H9 (cell line): ENCODE measurements around the gene RAMP3. TPM values are rescaled to one million over a fixed set of nuclear protein-coding genes. Genes with fewer than 3 reads are reported as not detected.
A peak's percentile ranks its signal among the peaks of the same experiment; 100 is the strongest.

Source experiments
- DNase-seq: peaks from one replicate; pipeline ENCODE4 v3.0.0-alpha.2; 2017
- H2AFZ ChIP-seq: one replicate; pipeline ENCODE4 v1.6.1; 2013; ENCODE audit warnings: mild to moderate bottlenecking, low read length, control low read depth, moderate library complexity
- H2AK5ac ChIP-seq: 2 replicates; pipeline ENCODE4 v1.6.1; 2013; ENCODE audit warnings: low read length, control low read depth, mixed read lengths; ENCODE audit not compliant: insufficient read length
- H2BK120ac ChIP-seq: one replicate; pipeline ENCODE4 v1.6.1; 2013; ENCODE audit warnings: low read depth, mild to moderate bottlenecking, low read length, control low read depth, inconsistent platforms; ENCODE audit not compliant: poor library complexity, severe bottlenecking
- H2BK12ac ChIP-seq: 2 replicates; pipeline ENCODE4 v1.6.1; 2013; ENCODE audit warnings: low read length, control low read depth, mixed read lengths, low read depth; ENCODE audit not compliant: insufficient read length
- H2BK15ac ChIP-seq: 2 replicates; pipeline ENCODE4 v1.6.1; 2013; ENCODE audit warnings: low read depth, low read length, control low read depth
- H2BK20ac ChIP-seq: one replicate; pipeline ENCODE4 v1.6.1; 2013; ENCODE audit warnings: low read depth, mild to moderate bottlenecking, low read length, control low read depth, inconsistent platforms; ENCODE audit not compliant: poor library complexity, severe bottlenecking
- H2BK5ac ChIP-seq: 2 replicates; pipeline ENCODE4 v1.6.1; 2013; ENCODE audit warnings: low read length, control low read depth, mixed read lengths; ENCODE audit not compliant: insufficient read length
- H3K14ac ChIP-seq: 2 replicates; pipeline ENCODE4 v1.6.1; 2013; ENCODE audit warnings: low read length, control low read depth; ENCODE audit not compliant: insufficient read depth
- H3K18ac ChIP-seq: 2 replicates; pipeline ENCODE4 v1.6.1; 2013; ENCODE audit warnings: low read depth, mild to moderate bottlenecking, mixed read lengths, low read length, control low read depth; ENCODE audit not compliant: insufficient read length
- H3K23ac ChIP-seq: 2 replicates; pipeline ENCODE4 v1.6.1; 2013; ENCODE audit warnings: low read length, control low read depth, mixed read lengths, low read depth; ENCODE audit not compliant: insufficient read length
- H3K23me2 ChIP-seq: 2 replicates; pipeline ENCODE4 v1.6.1; 2013; ENCODE audit warnings: low read depth, mild to moderate bottlenecking, mixed read lengths, low read length, control low read depth; ENCODE audit not compliant: insufficient read length, poor library complexity, severe bottlenecking
- H3K27ac ChIP-seq: 2 replicates; pipeline ENCODE4 v1.5.1; 2013; ENCODE audit warnings: low read length, control low read depth, mixed read lengths, low read depth; ENCODE audit not compliant: insufficient read length
- H3K27me3 ChIP-seq: 2 replicates; pipeline ENCODE4 v1.6.1; 2013; ENCODE audit warnings: low read length, control low read depth, inconsistent platforms; ENCODE audit not compliant: insufficient read depth
- H3K4ac ChIP-seq: 2 replicates; pipeline ENCODE4 v1.6.1; 2013; ENCODE audit warnings: low read depth, mild to moderate bottlenecking, control low read depth, inconsistent platforms, low read length, moderate library complexity
- H3K4me1 ChIP-seq: 2 replicates; pipeline ENCODE4 v1.6.1; 2013; ENCODE audit warnings: low read length, control low read depth, inconsistent platforms; ENCODE audit not compliant: insufficient read depth
- H3K4me2 ChIP-seq: 2 replicates; pipeline ENCODE4 v1.6.1; 2013; ENCODE audit warnings: low read length, control low read depth, mixed read lengths; ENCODE audit not compliant: insufficient read length, insufficient read depth
- H3K56ac ChIP-seq: 2 replicates; pipeline ENCODE4 v1.6.1; 2013; ENCODE audit warnings: low read depth, mild to moderate bottlenecking, mixed read lengths, low read length, control low read depth; ENCODE audit not compliant: insufficient read length
- H3K79me1 ChIP-seq: 2 replicates; pipeline ENCODE4 v1.6.1; 2013; ENCODE audit warnings: low read depth, mild to moderate bottlenecking, moderate library complexity, low read length, control low read depth, inconsistent platforms; ENCODE audit not compliant: insufficient read depth, poor library complexity, severe bottlenecking
- H3K79me2 ChIP-seq: 2 replicates; pipeline ENCODE4 v1.6.1; 2013; ENCODE audit warnings: low read length, control low read depth, inconsistent platforms; ENCODE audit not compliant: insufficient read depth
- H3K9ac ChIP-seq: 2 replicates; pipeline ENCODE4 v1.6.1; 2013; ENCODE audit warnings: low read length, control low read depth, mixed read lengths; ENCODE audit not compliant: insufficient read length; ENCODE audit errors: extremely low read depth
- H3K9me3 ChIP-seq: one replicate; pipeline ENCODE4 v1.6.1; 2013; ENCODE audit warnings: low read depth, low read length, inconsistent platforms; ENCODE audit not compliant: control insufficient read depth
- H3T11ph ChIP-seq: one replicate; pipeline ENCODE4 v1.6.1; 2013; ENCODE audit warnings: mild to moderate bottlenecking, low read length, control low read depth, inconsistent platforms
- H4K20me1 ChIP-seq: one replicate; pipeline ENCODE4 v1.6.1; 2013; ENCODE audit not compliant: control insufficient read depth, insufficient read length, insufficient read depth
- H4K5ac ChIP-seq: 2 replicates; pipeline ENCODE4 v1.6.1; 2013; ENCODE audit warnings: low read depth, mild to moderate bottlenecking, mixed read lengths, low read length, control low read depth; ENCODE audit not compliant: insufficient read length
- H4K8ac ChIP-seq: replicated peaks from 2 replicates; pipeline ENCODE4 v1.6.1; 2013; ENCODE audit warnings: low read length, control low read depth, mixed read lengths, low read depth; ENCODE audit not compliant: insufficient read length
- H4K91ac ChIP-seq: 2 replicates; pipeline ENCODE4 v1.6.1; 2013; ENCODE audit warnings: low read depth, mild to moderate bottlenecking, moderate library complexity, mixed read lengths, low read length, control low read depth; ENCODE audit not compliant: insufficient read length
- H3K27ac Mint-ChIP-seq, 3 experiments: 2 replicates in 2 of 3; 3 replicates in 1 of 3; pipeline ENCODE4 v1.8.0; 2020 to 2021; ENCODE audit warnings: mixed read lengths in 3 of 3, mild to moderate bottlenecking in 1 of 3, moderate library complexity in 1 of 3
- H3K27me3 Mint-ChIP-seq: 2 replicates; pipeline ENCODE4 v1.8.0; 2021; ENCODE audit warnings: low read depth, mild to moderate bottlenecking, moderate library complexity, mixed read lengths
- H3K36me3 Mint-ChIP-seq, 3 experiments: 2 replicates in 2 of 3; 3 replicates in 1 of 3; pipeline ENCODE4 v1.8.0; 2020 to 2021; ENCODE audit warnings: low read depth in 3 of 3, mixed read lengths in 3 of 3; ENCODE audit not compliant: insufficient read depth in 1 of 3
- H3K4me1 Mint-ChIP-seq, 2 experiments: 2 replicates each; pipeline ENCODE4 v1.8.0; 2020; ENCODE audit warnings: mixed read lengths in 2 of 2
- H3K4me3 Mint-ChIP-seq, 2 experiments: 2 replicates in 1 of 2; 3 replicates in 1 of 2; pipeline ENCODE4 v1.8.0; 2020 to 2021; ENCODE audit warnings: mild to moderate bottlenecking in 2 of 2, mixed read lengths in 2 of 2, moderate library complexity in 1 of 2
- H3K9me3 Mint-ChIP-seq, 2 experiments: 2 replicates in 1 of 2; 3 replicates in 1 of 2; pipeline ENCODE4 v1.8.0; 2020; ENCODE audit warnings: mild to moderate bottlenecking in 2 of 2, mixed read lengths in 2 of 2, moderate library complexity in 1 of 2
- WGBS: extraction: QIAGEN DNeasy Blood & Tissue Kit; methylation state at CpG from one replicate; pipeline ENCODE4 v1.1.7; 2013; ENCODE audit warnings: missing lambda C conversion rate, low lambda C conversion rate, mixed read lengths; ENCODE audit not compliant: insufficient read length; ENCODE audit errors: extremely low coverage; 5-methylcytosine and 5-hydroxymethylcytosine counted together
- total RNA-seq: library from RNA; stranded (reverse); gene quantifications from 2 replicates; pipeline ENCODE4 v1.2.1, GENCODE V29; 2021
- TF ChIP-seq, protein P1 (sequence below): fragments of 200-600 bp; sonication (generic); conservative IDR thresholded peaks from 3 replicates; pipeline ENCODE4 v1.8.0; 2021; ENCODE audit warnings: antibody characterized with exemption, mild to moderate bottlenecking

RAMP3 gene
- total RNA-seq, 1 experiment from 2014 or later: 0.63 TPM

- TF ChIP-seq, protein P1, sequence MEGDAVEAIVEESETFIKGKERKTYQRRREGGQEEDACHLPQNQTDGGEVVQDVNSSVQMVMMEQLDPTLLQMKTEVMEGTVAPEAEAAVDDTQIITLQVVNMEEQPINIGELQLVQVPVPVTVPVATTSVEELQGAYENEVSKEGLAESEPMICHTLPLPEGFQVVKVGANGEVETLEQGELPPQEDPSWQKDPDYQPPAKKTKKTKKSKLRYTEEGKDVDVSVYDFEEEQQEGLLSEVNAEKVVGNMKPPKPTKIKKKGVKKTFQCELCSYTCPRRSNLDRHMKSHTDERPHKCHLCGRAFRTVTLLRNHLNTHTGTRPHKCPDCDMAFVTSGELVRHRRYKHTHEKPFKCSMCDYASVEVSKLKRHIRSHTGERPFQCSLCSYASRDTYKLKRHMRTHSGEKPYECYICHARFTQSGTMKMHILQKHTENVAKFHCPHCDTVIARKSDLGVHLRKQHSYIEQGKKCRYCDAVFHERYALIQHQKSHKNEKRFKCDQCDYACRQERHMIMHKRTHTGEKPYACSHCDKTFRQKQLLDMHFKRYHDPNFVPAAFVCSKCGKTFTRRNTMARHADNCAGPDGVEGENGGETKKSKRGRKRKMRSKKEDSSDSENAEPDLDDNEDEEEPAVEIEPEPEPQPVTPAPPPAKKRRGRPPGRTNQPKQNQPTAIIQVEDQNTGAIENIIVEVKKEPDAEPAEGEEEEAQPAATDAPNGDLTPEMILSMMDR: no peak
- Histone ChIP-seq H3K9me3 (no peaks in the 10 kb centered on the region), H4K5ac (no peak overlapping the region), H3K27ac (no peak overlapping the region), H3K9ac (no peak overlapping the region), H3K27me3 (no peaks in the 10 kb centered on the region), H3K79me1 (no peaks in the 10 kb centered on the region), H3K18ac (no peak overlapping the region), H2BK12ac (no peak overlapping the region), H4K8ac (no peak overlapping the region), H3K56ac (no peak overlapping the region), H2AFZ (no peak overlapping the region), H3K4me2 (no peak overlapping the region), H4K91ac (no peak overlapping the region), H2BK120ac (no peak overlapping the region), H2AK5ac (no peak overlapping the region), H3K14ac (no peak overlapping the region; the same call in 1 of the 2 replicates), H3K79me2 (no peaks in the 10 kb centered on the region), H3K4ac (no peak overlapping the region), H3K4me1 (no peaks in the 10 kb centered on the region), H3K23ac (no peak overlapping the region), H4K20me1 (no peaks in the 10 kb centered on the region), H2BK15ac (no peak overlapping the region), H2BK5ac (no peak overlapping the region), H3T11ph (no peak overlapping the region), H2BK20ac (no peak overlapping the region), H3K23me2 (no peaks in the 10 kb centered on the region)
- H3K9me3 Mint-ChIP-seq: no peaks in the 10 kb centered on the region
- H3K36me3 Mint-ChIP-seq: no peaks in the 10 kb centered on the region
- no peaks in the 10 kb centered on the region; a peak in 1 of 4 replicates for H3K4me1 Mint-ChIP-seq
- peak overlapping the region in 1 of 3 experiments; percentile 31; a peak in 2 of 7 replicates for H3K27ac Mint-ChIP-seq
- no peak for DNase-seq
- no peak overlapping the region for H3K4me3 Mint-ChIP-seq
- WGBS: no CpG with 5 or more reads among the region's 19 CpGs
- peaks cover 14% of the 10 kb centered on the region for H3K27me3 Mint-ChIP-seq
Measured at GRCh38 chr7:45176886-45177731, 19.5 kb downstream of the RAMP3 start.
